Stomach (tissue), 9 donors: ENCODE data around the gene CATSPER1. TPM values are rescaled to one million over a fixed set of nuclear protein-coding genes. Genes with fewer than 3 reads are reported as not detected.
A peak's percentile ranks its signal among the peaks of the same experiment; 100 is the strongest.

Experiments used
- DNase-seq, 2 donors: peaks; one replicate each; pipeline versions ENCODE4 v3.0.0 to v3.0.0-alpha.2; 2013 to 2019
- H3K27ac ChIP-seq, 5 donors: fragments of 200-600 bp in 4 of 5; sonication (generic) in 4 of 5; one replicate each; pipeline ENCODE4 v1.5.1; 2013 to 2019; ENCODE audit warnings: mild to moderate bottlenecking in 1 of 5, moderate library complexity in 1 of 5
- H3K27me3 ChIP-seq, 3 donors: fragments of 200-600 bp; sonication (generic); one replicate each; pipeline ENCODE4 v1.5.1; 2017 to 2019; ENCODE audit warnings: mixed run types in 1 of 3
- H3K36me3 ChIP-seq, 4 donors: fragments of 200-600 bp; sonication (generic); 1 replicate in 3 of 4; 2 replicates in 1 of 4; pipeline ENCODE4 v1.5.1; 2016 to 2019
- H3K4me1 ChIP-seq, 4 donors: fragments of 200-600 bp; sonication (generic); one replicate each; pipeline ENCODE4 v1.5.1; 2016 to 2019
- H3K4me3 ChIP-seq, 4 donors: fragments of 200-600 bp; sonication (generic) in 3 of 4; one replicate each; pipeline ENCODE4 v1.5.1; 2016 to 2019; ENCODE audit warnings: mild to moderate bottlenecking in 1 of 4
- H3K9me3 ChIP-seq, 4 donors: fragments of 200-600 bp; sonication (generic); one replicate each; pipeline ENCODE4 v1.5.1; 2016 to 2019
- CTCF ChIP-seq, 7 experiments: fragments of 450-650 bp in 4 of 7; fragments of 200-600 bp in 3 of 7; sonication (generic) in 3 of 7; IDR thresholded peaks; one replicate each; pipeline ENCODE4 v1.5.1; 2016 to 2019; ENCODE audit warnings: antibody characterized with exemption in 7 of 7, control low read depth in 2 of 7, mild to moderate bottlenecking in 1 of 7
- EP300 ChIP-seq: sonication (generic); formaldehyde crosslinking; IDR thresholded peaks from one replicate; pipeline ENCODE4 v1.6.1; 2017; ENCODE audit warnings: antibody characterized with exemption
- POLR2A ChIP-seq, 4 donors: fragments of 450-650 bp; IDR thresholded peaks; one replicate each; pipeline ENCODE4 v1.6.1; 2016; ENCODE audit warnings: antibody characterized with exemption in 4 of 4, control low read depth in 2 of 4, mild to moderate bottlenecking in 1 of 4, moderate library complexity in 1 of 4
- POLR2AphosphoS5 ChIP-seq, 3 donors: sonication (generic); formaldehyde crosslinking; IDR thresholded peaks; one replicate each; pipeline ENCODE4 v1.6.1; 2016; ENCODE audit warnings: antibody characterized with exemption in 3 of 3
- WGBS, 5 donors: extraction: QIAGEN DNeasy Blood & Tissue Kit in 3 of 5; methylation state at CpG; one replicate each; pipeline versions ENCODE4 v1.1.5 to v1.1.7; 2013 to 2018; 5-methylcytosine and 5-hydroxymethylcytosine counted together
- intact Hi-C: fragments of 100-400 bp; cut with DNase I; formaldehyde crosslinking; loops from one replicate; pipeline ENCODE4 v1.15.1; 2023; ENCODE audit warnings: low total_unique reads
- polyA plus RNA-seq, 3 donors: library from polyadenylated mRNA; stranded (reverse); fragments of 200-250 nt; gene quantifications; one replicate each; pipeline ENCODE4 v1.2.3, GENCODE V29; 2013
- total RNA-seq, 5 donors: library from RNA; depleted of rRNA; stranded (reverse); fragments of >200 nt; gene quantifications; one replicate each; pipeline versions ENCODE4 v1.1.0 to v1.2.3, GENCODE V29; 2014 to 2016
- donor health status: healthy with polysubstance abuse.
- donor health status: Bipolar disorder and iron deficiency.
- donor health status: healthy.

Gene CATSPER1
- total and polyA plus RNA-seq, 8 donors: 0.08 to 1.4 (median 0.68) TPM; not detected in 5

GRCh38 chr11:65981972-65982823 is 44.1 kb downstream of the CATSPER1 start:
- Histone ChIP-seq H3K4me3 (no peak overlapping the region), H3K9me3 (no peaks in the 10 kb centered on the region), H3K4me1 (no peaks in the 10 kb centered on the region), H3K27ac (peak overlapping the region in 2 of 5 donors; percentile 7), H3K27me3 (no peaks in the 10 kb centered on the region), H3K36me3 (peaks cover 24 to 32% (median 30%) of the 10 kb centered on the region in 4 donors)
- no peak for TF ChIP-seq EP300
- TF ChIP-seq CTCF (IDR thresholded peaks at IDR 0.05): no peak
- no peak for TF ChIP-seq POLR2A (IDR thresholded peaks at IDR 0.05)
- no peak for TF ChIP-seq POLR2AphosphoS5 (IDR thresholded peaks at IDR 0.05)
- 64 to 79% (median 70%) methylated on average over 14 to 16 of the region's 16 CpGs for WGBS, 5 donors
- no peak for DNase-seq
- intact Hi-C loops: no loop called here

GRCh38 chr11:65981101-65981740 is 45.1 kb downstream of the CATSPER1 start:
- no peaks in the 10 kb centered on the region for H3K9me3 ChIP-seq
- H3K27me3 ChIP-seq: no peaks in the 10 kb centered on the region
- H3K27ac ChIP-seq: no peak overlapping the region
- no peak overlapping the region for H3K4me3 ChIP-seq
- H3K36me3 ChIP-seq: peaks cover 34 to 41% (median 40%) of the 10 kb centered on the region in 4 donors
- WGBS, 5 donors: 67 to 82% (median 80%) methylated on average over 12 of the region's 12 CpGs
- TF ChIP-seq POLR2AphosphoS5 (IDR thresholded peaks at IDR 0.05): no peak
- TF ChIP-seq POLR2A (IDR thresholded peaks at IDR 0.05): no peak
- TF ChIP-seq EP300: no peak
- TF ChIP-seq CTCF (IDR thresholded peaks at IDR 0.05): no peak
- no peaks in the 10 kb centered on the region for H3K4me1 ChIP-seq
- intact Hi-C loops: no loop called here
- no peak for DNase-seq

GRCh38 chr11:65979261-65979759 is 47.0 kb downstream of the CATSPER1 start:
- Histone ChIP-seq H3K4me3 (no peak overlapping the region), H3K9me3 (no peaks in the 10 kb centered on the region), H3K4me1 (no peaks in the 10 kb centered on the region), H3K27me3 (no peaks in the 10 kb centered on the region), H3K27ac (no peak overlapping the region), H3K36me3 (peaks cover 37 to 53% (median 52%) of the 10 kb centered on the region in 4 donors)
- no peak for DNase-seq
- 81 to 89% (median 87%) methylated on average over 8 to 10 of the region's 10 CpGs for WGBS, 5 donors
- TF ChIP-seq EP300 (no peak), POLR2A (IDR thresholded peaks at IDR 0.05) (no peak), CTCF (IDR thresholded peaks at IDR 0.05) (no peak), POLR2AphosphoS5 (IDR thresholded peaks at IDR 0.05) (no peak)
- intact Hi-C loops: no loop called here

- TF ChIP-seq POLR2A (IDR thresholded peaks at IDR 0.05) (no peak), CTCF (IDR thresholded peaks at IDR 0.05) (no peak), EP300 (no peak), POLR2AphosphoS5 (IDR thresholded peaks at IDR 0.05) (no peak)
- Histone ChIP-seq H3K4me1 (no peaks in the 10 kb centered on the region), H3K27me3 (no peaks in the 10 kb centered on the region), H3K4me3 (no peak overlapping the region), H3K9me3 (no peaks in the 10 kb centered on the region), H3K27ac (no peak overlapping the region), H3K36me3 (peaks cover 40 to 57% (median 55%) of the 10 kb centered on the region in 4 donors)
- intact Hi-C loops: no loop called here
- 89 to 95% (median 91%) methylated on average over 33 to 34 of the region's 34 CpGs for WGBS, 5 donors
- no peak for DNase-seq
Observed at GRCh38 chr11:65978391-65979238, 47.7 kb downstream of the CATSPER1 start.
